ENCODE results near the gene CHAF1A. TPM values are rescaled to one million over a fixed set of nuclear protein-coding genes. Genes with fewer than 3 reads are reported as not detected.

The CHAF1A gene
- total and polyA plus RNA-seq, 3 donors from 2014 or later = 24.1 to 37.7 (median 28.6) TPM

DNA sequence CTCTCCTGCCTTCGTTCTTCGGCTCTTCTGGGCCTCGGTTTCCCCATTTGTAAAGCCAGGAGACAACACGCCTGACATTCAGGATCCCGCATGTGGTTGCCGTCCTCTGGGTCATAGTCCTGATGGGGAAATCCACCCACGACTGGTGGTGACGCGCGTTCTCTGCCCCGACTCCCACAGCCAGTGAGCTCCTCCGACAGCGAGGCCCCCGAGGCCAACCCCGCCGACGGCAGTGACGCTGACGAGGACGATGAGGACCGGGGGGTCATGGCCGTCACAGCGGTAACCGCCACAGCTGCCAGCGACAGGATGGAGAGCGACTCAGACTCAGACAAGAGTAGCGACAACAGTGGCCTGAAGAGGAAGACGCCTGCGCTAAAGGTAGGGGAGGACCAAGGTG, 86.1 kb downstream of the CHAF1A start:
- Histone ChIP-seq H3K9me3 (no peaks in the 10 kb centered on the region), H3K36me3 (ENCODE audit: low read depth, missing control alignments) (no peaks in the 10 kb centered on the region), H3K4me3 (no peak overlapping the region), H3K4me1 (no peaks in the 10 kb centered on the region), H3K27ac (no peak overlapping the region), H3K27me3 (no peaks in the 10 kb centered on the region)
- 89 to 94% methylated on average over 12 to 29 of the region's 29 CpGs for WGBS, 2 donors
- TF ChIP-seq POLR2A (IDR thresholded peaks at IDR 0.05) = no peak
- TF ChIP-seq, protein P1, sequence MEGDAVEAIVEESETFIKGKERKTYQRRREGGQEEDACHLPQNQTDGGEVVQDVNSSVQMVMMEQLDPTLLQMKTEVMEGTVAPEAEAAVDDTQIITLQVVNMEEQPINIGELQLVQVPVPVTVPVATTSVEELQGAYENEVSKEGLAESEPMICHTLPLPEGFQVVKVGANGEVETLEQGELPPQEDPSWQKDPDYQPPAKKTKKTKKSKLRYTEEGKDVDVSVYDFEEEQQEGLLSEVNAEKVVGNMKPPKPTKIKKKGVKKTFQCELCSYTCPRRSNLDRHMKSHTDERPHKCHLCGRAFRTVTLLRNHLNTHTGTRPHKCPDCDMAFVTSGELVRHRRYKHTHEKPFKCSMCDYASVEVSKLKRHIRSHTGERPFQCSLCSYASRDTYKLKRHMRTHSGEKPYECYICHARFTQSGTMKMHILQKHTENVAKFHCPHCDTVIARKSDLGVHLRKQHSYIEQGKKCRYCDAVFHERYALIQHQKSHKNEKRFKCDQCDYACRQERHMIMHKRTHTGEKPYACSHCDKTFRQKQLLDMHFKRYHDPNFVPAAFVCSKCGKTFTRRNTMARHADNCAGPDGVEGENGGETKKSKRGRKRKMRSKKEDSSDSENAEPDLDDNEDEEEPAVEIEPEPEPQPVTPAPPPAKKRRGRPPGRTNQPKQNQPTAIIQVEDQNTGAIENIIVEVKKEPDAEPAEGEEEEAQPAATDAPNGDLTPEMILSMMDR (IDR thresholded peaks at IDR 0.05) = no peak
- no peak for DNase-seq
- intact Hi-C loops (cut with DNase I; ENCODE audit: low total_unique reads) = no loop called here

DNA sequence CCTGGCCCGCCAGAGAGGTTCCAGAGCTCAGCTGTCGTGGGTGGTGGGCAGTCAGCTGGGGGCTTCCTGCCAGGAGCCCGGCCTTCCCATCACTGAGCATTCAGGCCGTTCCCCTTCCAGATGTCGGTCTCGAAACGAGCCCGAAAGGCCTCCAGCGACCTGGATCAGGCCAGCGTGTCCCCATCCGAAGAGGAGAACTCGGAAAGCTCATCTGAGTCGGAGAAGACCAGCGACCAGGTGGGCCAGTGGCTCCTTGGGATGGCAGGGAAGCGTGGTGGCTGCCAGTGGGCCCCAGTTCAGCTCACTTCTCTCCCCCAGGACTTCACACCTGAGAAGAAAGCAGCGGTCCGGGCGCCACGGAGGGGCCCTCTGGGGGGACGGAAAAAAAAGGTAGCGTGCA, 89.0 kb downstream of the CHAF1A start:
- Histone ChIP-seq H3K4me1 (no peaks in the 10 kb centered on the region), H3K27ac (no peak overlapping the region), H3K27me3 (no peaks in the 10 kb centered on the region), H3K4me3 (no peak overlapping the region), H3K9me3 (no peaks in the 10 kb centered on the region), H3K36me3 (ENCODE audit: low read depth, missing control alignments) (no peaks in the 10 kb centered on the region)
- 93 to 95% methylated on average over 18 to 21 of the region's 21 CpGs for WGBS, 2 donors
- intact Hi-C loops (cut with DNase I; ENCODE audit: low total_unique reads) = no loop called here
- TF ChIP-seq, protein P1 (IDR thresholded peaks at IDR 0.05) = no peak
- TF ChIP-seq POLR2A (IDR thresholded peaks at IDR 0.05) = no peak
- DNase-seq = no peak

DNA sequence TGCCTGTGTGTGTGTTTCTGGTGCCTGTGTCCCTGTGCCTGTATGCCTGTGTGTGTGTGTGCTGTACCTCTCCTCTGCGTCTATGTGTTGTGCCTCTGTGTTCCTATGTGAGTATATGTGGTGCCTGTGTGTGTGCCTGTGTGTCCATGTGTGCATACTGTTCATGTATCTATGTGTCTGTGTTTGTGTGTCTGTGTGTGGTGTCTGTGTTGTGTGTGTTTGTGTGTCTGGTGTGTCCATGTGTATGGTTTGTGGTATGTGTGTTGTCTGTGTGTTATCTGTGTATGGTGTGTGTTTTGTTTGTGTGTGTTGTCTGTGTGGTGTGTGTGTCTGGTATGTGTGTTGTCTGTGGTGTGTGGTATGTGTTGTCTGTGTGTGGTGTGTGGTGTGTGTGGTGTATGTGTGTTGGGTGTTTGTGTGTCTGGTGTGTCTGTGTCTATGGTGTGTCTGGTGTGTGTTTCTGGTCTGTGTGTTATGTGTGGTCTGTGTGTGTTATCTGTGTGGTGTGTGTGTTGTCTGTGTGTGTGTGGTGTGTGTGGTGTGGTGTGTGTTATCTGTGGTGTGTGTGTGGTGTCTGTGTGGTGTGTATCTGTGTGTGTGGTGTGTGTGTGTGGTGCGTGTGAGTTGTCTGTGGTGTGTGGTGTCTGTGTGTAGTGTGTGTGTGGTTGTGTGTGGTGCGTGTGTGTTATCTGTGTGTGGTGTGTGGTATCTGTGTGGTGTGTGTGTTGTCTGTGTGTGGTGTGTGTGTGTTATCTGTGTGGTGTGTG, 90.1 kb downstream of the CHAF1A start:
- H3K36me3 ChIP-seq (ENCODE audit: low read depth, missing control alignments) = no peaks in the 10 kb centered on the region
- DNase-seq = no peak
- no peaks in the 10 kb centered on the region for H3K9me3 ChIP-seq
- no peak for TF ChIP-seq POLR2A (IDR thresholded peaks at IDR 0.05)
- no peaks in the 10 kb centered on the region for H3K4me1 ChIP-seq
- no peaks in the 10 kb centered on the region for H3K27me3 ChIP-seq
- H3K4me3 ChIP-seq = no peak overlapping the region
- WGBS, 2 donors = 82 to 93% methylated on average over 3 of the region's 3 CpGs
- intact Hi-C loops (cut with DNase I; ENCODE audit: low total_unique reads) = no loop called here
- no peak overlapping the region for H3K27ac ChIP-seq

Small RNA genes within 50 kb of the gene (microRNA-seq; reads per million reads assigned to microRNA genes)
- gene MIR4746 (ENCODE audit: borderline number of aligned reads in 2 of 2, borderline replicate concordance in 1 of 2) = 0.69 to 1.4 reads per million in 2 donors

Small RNA genes within 50 kb of the gene (small RNA-seq; reads per million reads assigned to genes)
- gene MIR4746 = 0 reads per million in 2 donors

Other genes with a start within 250 kb of the CHAF1A start
- gene CREB3L3, start 249.0 kb upstream of the CHAF1A start, total RNA-seq = under 1 TPM; 0.56 to 0.63 TPM
- 0.36 TPM for gene CREB3L3, start 249.0 kb upstream of the CHAF1A start, polyA plus RNA-seq (ENCODE audit: insufficient read depth, low read depth, low replicate concordance)
- gene SIRT6, start 220.1 kb upstream of the CHAF1A start, total RNA-seq = 10 to 100 TPM; 22.0 to 29.2 TPM
- 14.7 TPM for gene SIRT6, start 220.1 kb upstream of the CHAF1A start, polyA plus RNA-seq (ENCODE audit: insufficient read depth, low read depth, low replicate concordance)
- 10 to 100 TPM; 20.4 to 21.1 TPM for gene ANKRD24, start 220.0 kb upstream of the CHAF1A start, total RNA-seq
- 16.5 TPM for gene ANKRD24, start 220.0 kb upstream of the CHAF1A start, polyA plus RNA-seq (ENCODE audit: insufficient read depth, low read depth, low replicate concordance)
- 1 to 10 TPM; 1.3 to 8.4 TPM for gene EBI3, start 173.1 kb upstream of the CHAF1A start, total RNA-seq
- 1.9 TPM for gene EBI3, start 173.1 kb upstream of the CHAF1A start, polyA plus RNA-seq (ENCODE audit: insufficient read depth, low read depth, low replicate concordance)
- gene YJU2, start 155.6 kb upstream of the CHAF1A start, total RNA-seq = 10 to 100 TPM; 26.1 to 36.6 TPM
- 31.1 TPM for gene YJU2, start 155.6 kb upstream of the CHAF1A start, polyA plus RNA-seq (ENCODE audit: insufficient read depth, low read depth, low replicate concordance)
- 1 to 10 TPM in 1 of 2 donors, under 1 TPM in 1; 0.16 to 1.8 TPM for gene SHD, start 123.4 kb upstream of the CHAF1A start, total RNA-seq
- 0.79 TPM for gene SHD, start 123.4 kb upstream of the CHAF1A start, polyA plus RNA-seq (ENCODE audit: insufficient read depth, low read depth, low replicate concordance)
- 1 to 10 TPM in 1 of 2 donors, under 1 TPM in 1; 0.47 to 1.1 TPM for gene TMIGD2, start 100.3 kb upstream of the CHAF1A start, total RNA-seq
- 0.83 TPM for gene TMIGD2, start 100.3 kb upstream of the CHAF1A start, polyA plus RNA-seq (ENCODE audit: insufficient read depth, low read depth, low replicate concordance)
- gene FSD1, start 98.0 kb upstream of the CHAF1A start, total RNA-seq = 10 to 100 TPM; 24.1 to 24.9 TPM
- 18.2 TPM for gene FSD1, start 98.0 kb upstream of the CHAF1A start, polyA plus RNA-seq (ENCODE audit: insufficient read depth, low read depth, low replicate concordance)
- gene STAP2, start 63.8 kb upstream of the CHAF1A start, total RNA-seq = 1 to 10 TPM; 5.3 to 6.4 TPM
- gene STAP2, start 63.8 kb upstream of the CHAF1A start, polyA plus RNA-seq (ENCODE audit: insufficient read depth, low read depth, low replicate concordance) = 6.2 TPM
- 10 to 100 TPM in 1 of 2 donors, 1 to 10 TPM in 1; 9.1 to 13.3 TPM for gene MPND, start 59.1 kb upstream of the CHAF1A start, total RNA-seq
- 14.3 TPM for gene MPND, start 59.1 kb upstream of the CHAF1A start, polyA plus RNA-seq (ENCODE audit: insufficient read depth, low read depth, low replicate concordance)
- gene SH3GL1, start 2.1 kb upstream of the CHAF1A start, total RNA-seq = 10 to 100 TPM; 41.6 to 53.4 TPM
- 47.3 TPM for gene SH3GL1, start 2.1 kb upstream of the CHAF1A start, polyA plus RNA-seq (ENCODE audit: insufficient read depth, low read depth, low replicate concordance)
- gene UBXN6, start 55.2 kb downstream of the CHAF1A start, total RNA-seq = 100 to 1,000 TPM; 293 to 319 TPM
- 336 TPM for gene UBXN6, start 55.2 kb downstream of the CHAF1A start, polyA plus RNA-seq (ENCODE audit: insufficient read depth, low read depth, low replicate concordance)
- gene HDGFL2, start 69.7 kb downstream of the CHAF1A start, total RNA-seq = 10 to 100 TPM; 81.4 to 95.8 TPM
- gene HDGFL2, start 69.7 kb downstream of the CHAF1A start, polyA plus RNA-seq (ENCODE audit: insufficient read depth, low read depth, low replicate concordance) = 141 TPM
- 1 to 10 TPM; 2.8 to 3.7 TPM for gene PLIN4, start 115.8 kb downstream of the CHAF1A start, total RNA-seq
- gene PLIN4, start 115.8 kb downstream of the CHAF1A start, polyA plus RNA-seq (ENCODE audit: insufficient read depth, low read depth, low replicate concordance) = 4.0 TPM
- 1 to 10 TPM; 7.4 to 8.5 TPM for gene PLIN5, start 132.6 kb downstream of the CHAF1A start, total RNA-seq
- 3.8 TPM for gene PLIN5, start 132.6 kb downstream of the CHAF1A start, polyA plus RNA-seq (ENCODE audit: insufficient read depth, low read depth, low replicate concordance)
- gene LRG1, start 137.4 kb downstream of the CHAF1A start, total RNA-seq = under 1 TPM; 0.24 to 0.25 TPM
- gene LRG1, start 137.4 kb downstream of the CHAF1A start, polyA plus RNA-seq (ENCODE audit: insufficient read depth, low read depth, low replicate concordance) = 0.58 TPM
- 1 to 10 TPM; 3.5 to 4.2 TPM for gene SEMA6B, start 157.0 kb downstream of the CHAF1A start, total RNA-seq
- 5.0 TPM for gene SEMA6B, start 157.0 kb downstream of the CHAF1A start, polyA plus RNA-seq (ENCODE audit: insufficient read depth, low read depth, low replicate concordance)
- 10 to 100 TPM in 1 of 2 donors, 1 to 10 TPM in 1; 9.7 to 15.9 TPM for gene TNFAIP8L1, start 236.9 kb downstream of the CHAF1A start, total RNA-seq
- 13.4 TPM for gene TNFAIP8L1, start 236.9 kb downstream of the CHAF1A start, polyA plus RNA-seq (ENCODE audit: insufficient read depth, low read depth, low replicate concordance)